ENCODE measurements around the gene INPP5E.

DNA sequence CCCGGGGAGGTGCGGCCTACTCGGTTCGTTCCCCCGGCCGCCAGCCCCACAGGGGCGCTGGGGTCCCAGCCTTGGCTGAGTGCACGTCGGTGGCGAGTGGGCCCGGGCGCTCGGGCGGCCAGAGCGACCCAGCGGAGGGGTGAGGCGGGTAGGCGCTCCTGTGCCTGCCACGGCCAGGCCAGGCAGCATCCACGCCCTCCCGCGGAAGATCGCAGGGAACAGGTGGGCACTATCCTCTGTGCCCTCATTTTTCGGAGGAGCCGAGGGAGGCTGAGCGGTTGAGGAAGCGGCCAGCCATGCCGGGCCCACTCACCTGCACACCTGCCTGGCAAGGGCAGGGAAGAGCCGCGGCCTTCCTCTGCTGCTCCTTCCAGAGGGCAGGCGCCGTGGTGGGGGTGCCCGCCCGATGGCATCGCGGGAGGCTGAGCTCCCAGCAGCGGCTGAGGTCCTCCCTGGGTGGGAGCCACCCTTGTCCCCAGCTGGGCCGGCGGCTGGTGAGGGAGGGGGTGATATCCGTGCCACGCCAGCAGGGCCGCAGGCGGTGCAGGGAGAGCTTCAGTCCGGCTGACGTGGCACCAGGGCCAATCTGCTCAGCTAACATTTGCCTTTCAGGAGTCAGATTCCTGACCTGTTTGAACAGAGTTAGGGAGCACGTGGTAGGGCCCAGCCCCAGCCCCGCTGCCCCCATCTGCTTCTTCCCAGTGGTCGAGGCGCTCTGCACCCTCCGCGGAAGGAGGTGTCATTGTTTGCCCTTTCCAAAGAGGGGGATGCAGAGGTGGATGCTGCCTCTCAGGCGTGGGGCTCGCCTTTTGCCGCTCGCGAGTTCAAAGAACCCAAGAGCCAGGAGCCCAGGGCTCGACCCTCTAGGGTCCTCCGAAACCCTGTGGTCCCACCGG, 44.8 kb upstream of the INPP5E start:
- TF ChIP-seq, protein P1, sequence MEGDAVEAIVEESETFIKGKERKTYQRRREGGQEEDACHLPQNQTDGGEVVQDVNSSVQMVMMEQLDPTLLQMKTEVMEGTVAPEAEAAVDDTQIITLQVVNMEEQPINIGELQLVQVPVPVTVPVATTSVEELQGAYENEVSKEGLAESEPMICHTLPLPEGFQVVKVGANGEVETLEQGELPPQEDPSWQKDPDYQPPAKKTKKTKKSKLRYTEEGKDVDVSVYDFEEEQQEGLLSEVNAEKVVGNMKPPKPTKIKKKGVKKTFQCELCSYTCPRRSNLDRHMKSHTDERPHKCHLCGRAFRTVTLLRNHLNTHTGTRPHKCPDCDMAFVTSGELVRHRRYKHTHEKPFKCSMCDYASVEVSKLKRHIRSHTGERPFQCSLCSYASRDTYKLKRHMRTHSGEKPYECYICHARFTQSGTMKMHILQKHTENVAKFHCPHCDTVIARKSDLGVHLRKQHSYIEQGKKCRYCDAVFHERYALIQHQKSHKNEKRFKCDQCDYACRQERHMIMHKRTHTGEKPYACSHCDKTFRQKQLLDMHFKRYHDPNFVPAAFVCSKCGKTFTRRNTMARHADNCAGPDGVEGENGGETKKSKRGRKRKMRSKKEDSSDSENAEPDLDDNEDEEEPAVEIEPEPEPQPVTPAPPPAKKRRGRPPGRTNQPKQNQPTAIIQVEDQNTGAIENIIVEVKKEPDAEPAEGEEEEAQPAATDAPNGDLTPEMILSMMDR (conservative IDR thresholded peaks at IDR 0.05; ENCODE audit: low read length): no peak
- no peak for TF ChIP-seq EZH2phosphoT487 (IDR thresholded peaks at IDR 0.05; ENCODE audit: borderline replicate concordance)
